Vagina (tissue), 2 donors: ENCODE measurements around the gene DOCK1.

Experiments
- CTCF ChIP-seq, 3 experiments: fragments of 450-650 bp in 2 of 3; fragments of 200-600 bp in 1 of 3; sonication (generic) in 1 of 3; IDR thresholded peaks; one replicate each; pipeline ENCODE4 v1.5.1; 2017 to 2019; ENCODE audit warnings: antibody characterized with exemption in 3 of 3, mild to moderate bottlenecking in 2 of 3, moderate library complexity in 2 of 3
- POLR2AphosphoS5 ChIP-seq, 2 donors: sonication (generic); formaldehyde crosslinking; IDR thresholded peaks; one replicate each; pipeline ENCODE4 v1.9.0; 2017; ENCODE audit warnings: antibody characterized with exemption in 2 of 2, mild to moderate bottlenecking in 2 of 2, low read depth in 1 of 2; ENCODE audit not compliant: insufficient read depth in 1 of 2

DNA sequence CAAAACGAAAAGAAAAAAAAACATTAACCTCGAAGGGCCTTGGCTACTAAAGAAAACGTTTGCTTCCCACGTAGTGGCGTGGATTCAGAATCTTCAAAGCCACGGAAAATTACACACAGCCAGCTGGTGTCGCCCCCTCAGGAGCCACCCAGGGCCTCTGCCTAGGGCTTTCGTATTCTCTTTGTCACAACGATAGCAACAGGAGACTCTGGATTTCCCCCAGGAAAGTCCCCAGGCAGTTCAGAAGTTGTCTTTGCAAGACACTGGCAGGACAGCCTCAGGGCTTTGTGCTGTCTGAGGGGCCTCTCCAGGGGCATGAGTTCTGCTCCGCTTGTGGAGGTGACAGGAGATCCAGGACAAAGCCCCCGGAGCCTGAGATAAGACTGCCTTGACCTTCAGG lies 441.4 kb downstream of the DOCK1 start:
- TF ChIP-seq POLR2AphosphoS5 (IDR thresholded peaks at IDR 0.05; ENCODE audit: insufficient read depth in 1 of 2, low read depth in 1 of 2) (no peak), CTCF (IDR thresholded peaks at IDR 0.05) (no peak)
